Loucy (cell line): ENCODE data around the gene KRT77.

Source experiments
- EZH2phosphoT487 ChIP-seq: fragments of 200-600 bp; IDR thresholded peaks from 2 replicates; pipeline ENCODE4 v1.6.1; 2018; ENCODE audit warnings: antibody characterized with exemption, mild to moderate bottlenecking, moderate library complexity, borderline replicate concordance
- TF ChIP-seq, protein P1 (sequence below): fragments of 200-600 bp; sonication (generic); conservative IDR thresholded peaks from 2 replicates; pipeline ENCODE4 v1.5.1; 2014; ENCODE audit warnings: mild to moderate bottlenecking, antibody characterized with exemption, low read length

DNA sequence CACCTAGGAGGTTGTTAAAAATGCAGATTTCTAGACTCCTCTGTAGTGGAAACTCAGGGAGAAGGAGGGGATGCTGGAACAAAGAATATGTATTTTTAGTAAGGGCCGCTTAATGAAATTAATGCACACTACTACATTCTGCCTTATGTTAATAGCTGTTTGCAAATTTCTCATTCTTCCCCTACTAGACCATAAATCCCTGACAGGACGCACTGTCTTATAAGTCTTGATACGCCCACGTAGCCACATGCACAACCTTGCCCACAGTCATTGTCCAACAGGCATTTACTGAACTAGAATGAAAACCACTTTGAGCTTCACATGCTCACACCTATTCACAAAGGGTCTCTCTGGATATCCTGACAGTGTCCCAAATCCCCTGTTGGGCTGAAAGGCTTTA lies 61.9 kb downstream of the KRT77 start:
- TF ChIP-seq, protein P1, sequence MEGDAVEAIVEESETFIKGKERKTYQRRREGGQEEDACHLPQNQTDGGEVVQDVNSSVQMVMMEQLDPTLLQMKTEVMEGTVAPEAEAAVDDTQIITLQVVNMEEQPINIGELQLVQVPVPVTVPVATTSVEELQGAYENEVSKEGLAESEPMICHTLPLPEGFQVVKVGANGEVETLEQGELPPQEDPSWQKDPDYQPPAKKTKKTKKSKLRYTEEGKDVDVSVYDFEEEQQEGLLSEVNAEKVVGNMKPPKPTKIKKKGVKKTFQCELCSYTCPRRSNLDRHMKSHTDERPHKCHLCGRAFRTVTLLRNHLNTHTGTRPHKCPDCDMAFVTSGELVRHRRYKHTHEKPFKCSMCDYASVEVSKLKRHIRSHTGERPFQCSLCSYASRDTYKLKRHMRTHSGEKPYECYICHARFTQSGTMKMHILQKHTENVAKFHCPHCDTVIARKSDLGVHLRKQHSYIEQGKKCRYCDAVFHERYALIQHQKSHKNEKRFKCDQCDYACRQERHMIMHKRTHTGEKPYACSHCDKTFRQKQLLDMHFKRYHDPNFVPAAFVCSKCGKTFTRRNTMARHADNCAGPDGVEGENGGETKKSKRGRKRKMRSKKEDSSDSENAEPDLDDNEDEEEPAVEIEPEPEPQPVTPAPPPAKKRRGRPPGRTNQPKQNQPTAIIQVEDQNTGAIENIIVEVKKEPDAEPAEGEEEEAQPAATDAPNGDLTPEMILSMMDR = no peak
- no peak for TF ChIP-seq EZH2phosphoT487
